Measurements from ENCODE around the gene DNAH8.

Gene DNAH8

GRCh38 chr6:38738261-38738660, 23.1 kb downstream of the DNAH8 start:
- DNase-seq (ENCODE audit: low read depth in 2 of 2) = no peak

GRCh38 chr6:38739532-38739931, 24.4 kb downstream of the DNAH8 start:
- no peak for DNase-seq (ENCODE audit: low read depth in 2 of 2)

GRCh38 chr6:38749473-38749872, 34.4 kb downstream of the DNAH8 start:
- DNase-seq (ENCODE audit: low read depth in 2 of 2) = no peak

GRCh38 chr6:38750968-38751615, 36.0 kb downstream of the DNAH8 start:
- peak in 1 of 2 donors; percentile 16 for DNase-seq (ENCODE audit: low read depth in 2 of 2)

- no peak for DNase-seq (ENCODE audit: low read depth in 2 of 2)
Observed at GRCh38 chr6:38753707-38754106, 38.6 kb downstream of the DNAH8 start.

GRCh38 chr6:38755207-38755606, 40.1 kb downstream of the DNAH8 start:
- no peak for DNase-seq (ENCODE audit: low read depth in 2 of 2)

- DNase-seq (ENCODE audit: low read depth in 2 of 2) = no peak
Observed at GRCh38 chr6:38755874-38756273, 40.8 kb downstream of the DNAH8 start.

DNA sequence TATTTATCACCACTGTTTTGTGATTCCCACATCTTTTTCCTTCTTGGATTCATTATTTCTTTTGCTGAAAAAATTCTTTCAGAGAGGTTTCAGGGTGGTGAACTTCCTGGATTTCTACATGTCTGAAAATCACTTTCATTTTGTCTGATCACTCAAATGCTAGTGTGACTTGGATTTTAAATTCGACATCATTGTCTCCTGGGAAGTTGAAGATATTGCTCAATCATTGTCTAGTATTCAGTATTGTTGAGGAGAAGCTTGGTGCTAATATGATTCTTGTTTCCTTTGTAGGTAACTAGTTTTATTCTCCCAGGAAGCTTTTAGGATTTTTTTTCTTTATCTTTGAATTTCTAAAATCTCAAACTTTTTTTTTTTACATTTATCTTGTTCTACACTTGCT, 45.0 kb downstream of the DNAH8 start:
- no peak for DNase-seq (ENCODE audit: low read depth in 2 of 2)

DNA sequence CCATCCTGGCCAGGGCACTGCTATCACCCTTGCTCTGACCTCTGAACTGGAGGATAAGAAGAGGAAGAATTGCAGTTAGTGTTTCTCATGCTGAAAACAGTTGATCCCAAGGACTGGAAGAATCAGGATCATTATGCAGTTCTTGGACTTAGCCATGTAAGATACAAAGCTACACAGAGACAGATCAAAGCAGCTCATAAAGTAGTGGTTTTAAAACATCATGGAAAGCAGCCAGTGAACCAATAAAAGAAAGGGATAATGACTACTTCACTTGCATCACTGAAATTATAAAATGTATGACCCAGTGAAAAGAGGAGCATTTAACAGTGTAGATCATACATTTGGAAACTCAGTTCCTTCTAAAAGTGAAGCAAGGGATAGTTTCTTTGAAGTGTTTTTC, 47.7 kb downstream of the DNAH8 start:
- DNase-seq (ENCODE audit: low read depth in 2 of 2) = no peak

DNA sequence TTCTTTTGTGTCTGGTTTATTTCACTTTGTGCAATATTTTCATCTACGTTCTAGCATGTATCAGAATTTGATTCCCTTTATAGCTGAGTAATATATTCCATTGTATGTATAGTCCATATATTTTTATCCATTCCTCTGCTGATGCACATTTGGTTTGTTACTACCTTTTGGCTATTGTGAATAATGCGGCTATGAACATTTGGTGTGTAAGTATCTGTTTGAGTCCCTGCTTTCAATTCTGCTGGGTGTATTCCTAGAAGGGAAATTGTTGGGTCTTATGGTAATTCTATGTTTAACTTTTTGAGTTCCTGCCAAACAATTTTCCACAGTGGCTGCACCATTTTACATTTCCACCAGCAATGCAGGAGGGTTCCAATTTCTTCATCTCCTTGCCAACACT, 52.4 kb downstream of the DNAH8 start:
- no peak for DNase-seq (ENCODE audit: low read depth in 2 of 2)

GRCh38 chr6:38773338-38773737, 58.2 kb downstream of the DNAH8 start:
- DNase-seq (ENCODE audit: low read depth in 2 of 2) = no peak

- DNase-seq (ENCODE audit: low read depth in 2 of 2) = no peak
Observed at GRCh38 chr6:38774929-38775707, 60.0 kb downstream of the DNAH8 start.

DNA sequence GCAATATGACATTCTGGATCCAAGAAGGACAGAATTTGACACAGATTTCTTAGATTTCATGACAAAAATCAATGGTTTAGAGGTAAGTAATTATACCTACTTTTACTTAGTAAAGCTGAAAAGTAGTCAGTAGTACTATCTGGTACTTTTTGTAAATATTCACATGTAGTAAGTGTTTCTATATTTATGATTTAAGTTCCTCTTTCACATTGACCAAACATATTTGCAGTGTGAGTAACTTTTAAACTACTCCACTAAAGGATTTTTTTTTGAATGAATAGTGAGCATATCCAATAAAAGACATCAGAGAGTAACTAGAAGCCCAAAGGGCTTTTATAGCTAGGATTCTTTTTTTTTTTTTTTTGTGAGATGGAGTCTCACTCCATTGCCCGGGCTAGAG, 60.8 kb downstream of the DNAH8 start:
- no peak for DNase-seq (ENCODE audit: low read depth in 2 of 2)

DNA sequence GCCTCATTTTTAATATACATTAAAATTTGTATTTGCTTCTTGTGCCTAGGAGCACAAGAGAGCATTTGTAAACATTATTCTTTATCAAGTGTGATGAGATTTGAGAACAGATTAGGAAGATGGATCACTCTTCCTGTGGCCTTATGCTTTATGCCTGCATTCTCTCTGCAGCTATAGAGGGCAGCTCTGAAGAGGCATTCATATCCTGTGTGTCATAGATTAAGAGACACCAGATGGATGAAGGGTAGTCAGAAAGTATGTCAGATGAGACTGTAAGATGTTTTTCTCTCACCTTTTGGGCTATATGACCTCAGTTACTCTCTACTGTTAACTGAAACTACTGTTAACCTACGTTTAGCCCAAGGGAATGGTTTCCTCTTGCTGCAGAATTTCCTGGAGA, 61.4 kb downstream of the DNAH8 start:
- DNase-seq (ENCODE audit: low read depth in 2 of 2) = no peak

DNA sequence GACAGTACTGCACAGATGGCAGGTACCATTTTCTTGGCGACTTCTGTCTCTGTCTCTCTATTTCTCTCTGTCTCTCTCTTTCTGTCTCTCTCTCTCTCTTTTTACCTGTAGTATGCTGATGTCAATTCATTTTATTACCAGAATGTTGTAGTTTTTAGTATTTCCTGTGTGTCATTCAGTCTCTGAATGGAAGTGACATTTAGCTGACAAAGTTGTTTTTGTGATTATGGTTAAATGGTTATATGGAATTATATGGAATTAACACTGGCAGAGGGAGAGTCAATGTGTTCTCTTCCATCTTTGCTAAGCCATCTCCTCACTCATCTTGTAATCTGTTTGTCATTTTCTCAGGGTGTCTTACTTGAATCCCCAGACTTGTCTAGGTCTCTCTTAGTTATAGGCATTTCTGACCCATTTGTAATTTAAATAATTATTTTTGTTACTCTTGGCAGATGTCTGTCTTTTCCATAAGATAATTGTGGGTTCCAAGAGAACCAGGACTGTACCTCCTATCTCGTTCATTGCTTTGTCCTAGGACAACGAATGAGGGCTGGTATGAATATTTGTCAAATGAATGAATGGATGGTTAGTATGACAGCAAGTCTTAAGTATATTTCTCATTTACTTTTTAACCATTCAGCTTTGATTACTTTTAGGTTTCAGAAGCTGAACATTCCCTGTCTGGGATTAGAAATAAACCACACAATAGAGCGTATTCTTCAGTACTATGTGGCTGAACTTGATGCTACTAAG, 64.4 kb downstream of the DNAH8 start:
- DNase-seq (ENCODE audit: low read depth in 2 of 2) = no peak

DNA sequence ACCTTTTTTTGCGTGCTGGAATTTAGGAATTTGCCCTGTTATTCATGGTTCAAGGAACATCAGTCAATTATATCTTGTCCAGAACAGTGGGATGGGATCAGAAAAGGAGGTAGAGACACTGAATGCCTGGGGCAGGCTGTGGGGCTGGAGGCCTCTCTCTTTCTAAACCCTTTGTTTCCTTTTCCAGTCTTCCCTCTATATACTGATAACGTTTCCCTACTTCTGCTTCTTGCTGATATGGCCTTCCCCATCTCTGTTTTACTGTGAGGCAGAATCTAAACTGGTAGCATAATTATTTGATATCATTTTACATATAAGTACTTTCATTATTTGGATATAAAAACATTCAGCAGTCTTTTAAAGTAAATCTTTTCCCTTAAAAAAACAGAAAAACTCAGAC, 67.5 kb downstream of the DNAH8 start:
- DNase-seq (ENCODE audit: low read depth in 2 of 2) = no peak

- no peak for DNase-seq (ENCODE audit: low read depth in 2 of 2)
Observed at GRCh38 chr6:38783443-38784228, 68.5 kb downstream of the DNAH8 start.

DNA sequence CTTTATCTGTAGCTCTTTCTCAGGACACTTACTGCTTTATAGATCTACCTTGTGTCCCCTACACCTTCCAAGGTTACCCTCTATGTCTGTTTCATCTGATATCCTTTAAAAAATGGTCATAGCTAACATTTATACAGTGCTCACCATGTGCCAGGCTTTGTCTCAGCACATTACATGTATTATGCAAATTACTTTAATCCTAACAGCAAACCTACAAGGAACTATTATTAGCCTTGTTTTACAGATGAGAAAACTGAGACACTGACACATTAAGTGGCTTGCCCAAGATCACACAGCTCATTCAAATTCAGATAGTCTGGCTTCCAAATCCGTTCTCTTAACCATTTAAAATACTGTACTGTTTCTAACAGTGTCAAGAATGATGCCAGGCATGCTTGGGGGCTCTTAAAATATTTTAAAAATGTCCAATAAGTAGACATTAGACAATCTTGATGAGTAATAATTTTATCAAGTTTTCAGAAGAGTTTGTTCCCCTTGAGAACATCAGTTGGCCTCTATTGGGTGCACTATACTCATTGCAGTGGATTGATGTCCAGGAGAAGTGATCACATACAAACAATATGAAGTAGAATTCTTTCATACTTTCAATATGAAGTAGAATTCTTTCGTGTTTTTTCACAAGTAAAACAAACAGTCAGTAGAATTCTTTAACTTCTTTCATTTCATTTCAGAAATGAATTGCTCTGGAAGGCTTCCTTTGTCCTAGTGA, 69.6 kb downstream of the DNAH8 start:
- no peak for DNase-seq (ENCODE audit: low read depth in 2 of 2)

GRCh38 chr6:38786486-38786885, 71.4 kb downstream of the DNAH8 start:
- no peak for DNase-seq (ENCODE audit: low read depth in 2 of 2)

DNA sequence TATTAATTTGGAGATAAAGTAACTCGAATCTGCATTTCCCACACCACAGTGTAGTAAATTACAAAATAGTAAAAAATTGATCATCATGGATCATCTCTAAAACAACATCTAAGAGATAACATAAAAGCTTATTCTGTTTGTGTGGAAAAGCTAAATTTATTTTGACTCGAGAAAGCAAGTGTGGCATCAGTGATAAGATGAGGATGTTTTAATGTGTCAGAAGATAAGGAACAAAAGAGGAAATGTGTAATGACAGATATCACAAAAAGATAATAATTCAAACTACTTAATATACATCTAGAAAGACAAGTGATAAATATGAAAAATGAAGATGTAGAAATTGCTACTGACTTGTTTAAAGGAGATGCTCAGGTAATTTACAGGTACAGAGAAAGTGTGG, 74.1 kb downstream of the DNAH8 start:
- DNase-seq (ENCODE audit: low read depth in 2 of 2) = no peak

DNA sequence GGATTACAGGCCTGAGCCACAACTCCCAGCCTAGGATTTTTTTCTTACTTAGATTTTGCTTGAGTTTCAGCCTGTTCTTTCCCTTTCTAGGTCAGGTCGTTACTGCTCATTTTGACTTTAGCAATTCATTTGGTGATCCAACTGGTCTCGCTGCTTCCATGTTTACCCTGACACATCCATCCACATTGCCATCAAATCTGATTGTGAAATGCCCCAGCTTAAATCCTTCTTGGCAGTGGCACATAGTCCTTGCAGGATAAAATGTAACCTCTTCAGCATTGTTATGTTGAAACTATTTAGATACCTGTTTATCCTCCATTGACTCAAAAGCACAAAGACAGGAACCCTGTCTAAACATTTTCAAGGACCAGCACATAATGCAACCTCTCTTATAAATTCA, 77.2 kb downstream of the DNAH8 start:
- DNase-seq (ENCODE audit: low read depth in 2 of 2) = no peak
